NCI-H748 treated with DMSO at 0.1 percent for 48 hours (cell line): ENCODE results near the gene PROM2.

Source experiments
- DNase-seq: peaks from one replicate; lab custom pipeline; 2025; lab: John Stamatoyannopoulos, UW

The PROM2 gene

GRCh38 chr2:95320986-95321767 lies 46.9 kb downstream of the PROM2 start:
- DNase-seq, result no peak

GRCh38 chr2:95323347-95324155 lies 49.3 kb downstream of the PROM2 start:
- no peak for DNase-seq

DNA sequence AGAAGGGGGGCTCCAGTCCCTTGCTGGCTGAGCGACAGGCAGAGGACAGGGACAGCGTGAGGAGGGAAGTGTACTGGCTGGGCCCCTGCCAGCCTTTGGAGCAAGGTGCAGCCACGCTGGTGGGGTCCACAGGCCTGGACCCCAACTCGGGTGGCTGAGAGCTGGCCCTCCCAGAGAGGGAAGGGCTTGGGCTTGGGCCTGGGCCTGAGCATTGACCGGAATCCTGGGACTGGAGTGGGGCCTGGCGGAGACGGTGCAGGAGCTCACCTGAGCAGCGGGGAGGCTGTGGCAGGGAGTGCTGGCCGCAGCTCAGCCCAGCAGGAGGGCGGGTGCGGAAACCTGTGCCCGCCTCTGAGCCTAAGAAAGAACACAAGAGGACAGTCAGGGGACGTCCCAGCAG lies 50.8 kb downstream of the PROM2 start:
- no peak for DNase-seq

DNA sequence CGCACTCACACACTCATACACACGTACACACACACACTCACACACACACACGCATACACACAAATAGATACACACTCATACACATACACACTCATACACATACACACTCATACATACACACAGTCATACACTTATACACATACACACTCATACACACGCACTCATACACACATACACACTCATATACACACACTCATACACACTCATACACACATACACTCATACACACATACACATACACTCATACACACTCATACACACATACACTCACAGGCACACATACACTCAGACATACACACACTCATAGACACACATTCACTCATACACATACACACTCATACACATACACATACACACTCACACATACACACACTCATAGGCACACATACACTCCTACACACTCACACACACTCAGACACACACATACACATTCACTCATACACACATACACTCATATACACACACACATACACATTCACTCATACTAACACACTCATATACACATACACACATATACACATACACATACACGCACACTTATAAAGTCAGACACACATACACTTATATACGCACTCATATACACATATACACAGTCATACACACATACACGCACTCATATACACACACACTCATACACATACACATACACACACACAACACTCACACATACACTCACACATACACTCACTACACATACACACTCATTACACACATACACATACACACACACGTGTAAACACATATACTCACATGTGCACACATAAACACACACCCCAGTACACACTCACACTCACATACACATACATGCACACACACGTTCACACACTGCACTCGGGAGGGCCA lies 51.6 kb downstream of the PROM2 start:
- no peak for DNase-seq

- DNase-seq, result no peak
Measured at GRCh38 chr2:95326433-95327140, 52.3 kb downstream of the PROM2 start.

DNA sequence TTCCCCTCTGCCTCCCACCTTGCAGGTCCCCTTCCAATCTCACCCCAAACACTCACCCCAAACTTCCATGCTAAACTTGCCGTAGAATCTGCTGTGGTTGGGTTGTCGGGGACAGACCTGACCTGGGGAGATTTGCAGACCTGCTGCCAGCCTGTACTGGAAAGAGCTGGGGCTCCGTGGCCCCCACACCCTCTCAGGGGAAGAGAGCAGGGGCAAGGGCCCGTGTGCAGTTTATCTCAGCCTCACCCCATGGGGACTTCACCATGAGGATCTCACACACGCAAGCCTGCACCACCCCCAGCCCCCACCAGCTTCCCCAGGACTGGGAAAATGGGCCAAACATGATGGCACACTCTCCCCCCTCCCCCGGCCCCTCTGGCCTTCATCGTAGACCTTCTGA lies 53.6 kb downstream of the PROM2 start:
- DNase-seq, result no peak

GRCh38 chr2:95328358-95329125 lies 54.3 kb downstream of the PROM2 start:
- DNase-seq, result no peak

- no peak for DNase-seq
Measured at GRCh38 chr2:95329401-95329800, 55.2 kb downstream of the PROM2 start.

DNA sequence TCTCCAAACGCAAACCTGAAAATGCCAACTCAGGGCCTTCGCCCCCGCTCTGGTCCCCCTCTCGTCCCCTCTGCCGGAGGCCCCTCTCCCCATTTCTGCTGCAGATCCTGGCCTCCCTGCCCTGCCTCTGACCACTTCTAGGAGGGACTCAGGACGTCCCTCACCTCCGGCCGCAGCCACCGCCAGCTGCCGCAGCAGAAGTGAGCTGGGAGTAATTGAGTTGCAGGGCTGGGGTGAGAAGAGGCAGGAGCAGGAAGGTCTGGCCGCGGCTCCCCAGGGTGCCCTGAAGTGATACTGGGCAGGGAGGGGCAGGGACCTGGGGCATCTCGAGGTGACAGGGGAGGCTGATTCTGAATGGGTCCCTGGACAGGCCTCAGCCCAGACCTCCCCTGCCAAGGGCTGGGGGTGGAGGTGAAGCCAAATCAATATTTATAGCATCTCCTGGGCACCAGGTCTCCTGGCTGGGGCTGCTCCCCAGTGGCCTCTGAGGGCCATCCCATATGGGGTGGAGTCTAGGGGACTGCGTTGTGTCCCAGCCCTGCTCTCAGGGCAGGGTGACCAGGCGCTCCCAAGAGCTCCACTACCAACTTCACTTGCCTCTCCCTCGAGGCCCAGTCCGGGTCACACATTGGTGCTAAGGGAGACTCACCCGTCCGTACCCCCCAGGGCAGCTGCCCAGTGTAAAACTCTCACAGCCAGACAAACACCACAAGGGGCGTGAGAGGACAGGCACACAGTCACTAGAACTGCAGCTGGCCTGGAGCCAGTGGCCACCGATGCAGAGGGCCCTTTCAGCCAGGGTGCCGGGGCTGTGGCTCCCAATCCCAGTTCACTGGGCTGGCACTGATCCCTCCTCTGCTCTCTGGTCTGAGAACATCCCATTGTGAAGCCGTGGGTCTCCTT lies 55.9 kb downstream of the PROM2 start:
- no peak for DNase-seq

GRCh38 chr2:95330794-95331338 lies 56.6 kb downstream of the PROM2 start:
- DNase-seq, result no peak

- no peak for DNase-seq
Measured at GRCh38 chr2:95331606-95332005, 57.4 kb downstream of the PROM2 start.

GRCh38 chr2:95332036-95332435 lies 57.8 kb downstream of the PROM2 start:
- no peak for DNase-seq

GRCh38 chr2:95333056-95333455 lies 58.8 kb downstream of the PROM2 start:
- no peak for DNase-seq

DNA sequence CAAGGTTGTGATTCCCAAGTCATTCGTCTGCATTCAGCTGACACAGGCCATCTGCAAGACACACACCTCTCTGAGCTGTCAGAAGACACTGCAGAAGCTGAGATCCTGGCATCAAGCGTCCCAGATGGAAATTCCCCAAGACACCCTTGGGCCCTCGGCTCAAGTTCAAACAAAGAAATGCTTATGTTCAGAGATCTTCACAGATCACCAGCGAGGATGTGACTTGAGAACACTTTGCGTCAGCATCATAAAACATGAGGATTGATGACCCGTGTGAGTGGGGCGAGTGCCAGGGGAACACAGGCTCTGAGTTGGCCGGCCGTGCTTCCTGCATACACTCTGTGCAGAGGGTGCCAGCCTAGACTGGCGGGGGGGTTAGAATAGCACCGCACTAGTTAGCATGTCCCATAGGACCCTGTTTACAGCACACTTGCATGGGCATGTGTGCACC lies 59.7 kb downstream of the PROM2 start:
- DNase-seq, result no peak

- DNase-seq, result no peak
Measured at GRCh38 chr2:95334916-95335641, 60.8 kb downstream of the PROM2 start.

DNA sequence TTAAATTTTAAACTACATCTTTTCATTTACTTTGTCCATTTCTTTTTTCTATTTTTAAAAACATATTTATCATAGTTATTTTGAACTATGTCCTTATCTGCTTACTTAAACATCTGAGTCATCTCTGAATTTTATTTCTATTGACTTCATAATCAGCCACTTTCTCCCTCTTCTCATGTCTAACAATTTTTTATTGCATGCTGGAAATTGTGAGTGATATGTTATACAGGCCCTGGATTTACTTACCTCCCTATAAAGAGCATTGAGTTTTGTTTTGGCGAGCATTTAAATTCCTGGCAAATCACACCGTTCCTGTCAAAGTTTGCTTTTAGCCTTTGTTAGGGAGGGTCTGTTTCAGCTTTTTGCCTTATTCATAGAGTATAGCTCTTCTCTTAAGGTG lies 62.2 kb downstream of the PROM2 start:
- DNase-seq, result no peak

DNA sequence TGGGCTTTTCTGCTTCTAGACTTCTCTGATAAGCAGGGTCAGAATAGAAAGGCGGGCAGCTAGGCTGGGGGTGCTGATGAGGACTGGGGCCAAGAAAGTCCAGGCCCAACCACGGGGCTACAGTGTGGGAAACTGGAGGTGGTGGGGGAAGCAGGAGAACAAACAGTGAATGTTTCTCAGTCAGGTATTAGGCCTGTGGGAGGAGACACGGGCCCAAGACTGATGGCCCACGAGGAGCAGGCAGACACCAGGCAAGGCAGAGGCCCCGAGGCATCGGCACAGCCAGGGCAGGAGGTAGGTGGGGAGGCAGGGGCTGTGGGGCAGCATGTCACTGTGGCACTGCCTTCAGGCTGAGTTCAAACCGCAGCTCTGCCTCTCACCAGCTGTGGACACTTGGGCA lies 63.6 kb downstream of the PROM2 start:
- no peak for DNase-seq
